ENCODE measurements around the gene FMO3. TPM values are rescaled to one million over a fixed set of nuclear protein-coding genes. Genes with fewer than 3 reads are reported as not detected.

The FMO3 gene
- total RNA-seq, 2 experiments from 2014 or later, result not detected

DNA sequence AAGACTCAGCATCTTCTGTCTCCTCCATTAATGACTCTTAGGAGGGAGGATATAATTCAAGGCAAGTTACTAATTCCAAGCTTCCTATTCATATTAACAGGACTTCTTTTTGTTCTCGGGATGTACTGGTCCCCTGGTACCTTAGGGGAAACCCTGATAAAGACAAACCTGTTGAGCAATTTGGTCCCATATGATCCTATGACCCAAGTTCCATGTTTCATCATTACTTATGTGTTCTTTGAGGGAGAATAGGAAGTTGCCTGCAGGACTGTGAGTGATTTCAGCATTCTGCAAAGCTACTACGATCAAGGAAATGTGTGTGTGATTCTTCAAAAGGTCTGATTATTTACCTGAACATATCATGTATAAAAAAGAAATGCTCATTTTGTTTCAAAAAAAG lies 5.8 kb upstream of the FMO3 start:
- Histone ChIP-seq H3K36me3 (ENCODE audit: insufficient read depth, low read length) (no peaks in the 10 kb centered on the region), H3K9me3 (ENCODE audit: low read length) (no peaks in the 10 kb centered on the region), H3K27ac (ENCODE audit: low read depth, low read length, poor library complexity, severe bottlenecking) (no peak overlapping the region), H3K4me1 (ENCODE audit: insufficient read depth, low read length, poor library complexity, severe bottlenecking) (no peaks in the 10 kb centered on the region), H2AFZ (ENCODE audit: low read length) (no peak overlapping the region), H3K79me2 (ENCODE audit: insufficient read depth, low read depth, low read length) (no peaks in the 10 kb centered on the region), H3K4me3 (ENCODE audit: low read depth, low read length, poor library complexity, severe bottlenecking) (no peak overlapping the region), H3K4me2 (ENCODE audit: low read length) (no peak overlapping the region), H3K9me2 (ENCODE audit: insufficient read depth, low read length) (no peaks in the 10 kb centered on the region), H4K20me1 (ENCODE audit: insufficient read depth, low read length) (no peaks in the 10 kb centered on the region)
- ChIA-PET POLR2A (interaction anchor here (1.2 kb wide), 1 partner anchor 313 kb away, joined by 3 read pairs; no protein-coding TSS in a partner anchor), CTCF (ENCODE audit: unreplicated experiment) (interaction anchor here (0.9 to 1.2 kb wide), 2 partner anchors 142 to 228 kb away, joined by 3 to 4 read pairs; no protein-coding TSS in a partner anchor)
- intact Hi-C loops (cut with micrococcal nuclease; ENCODE audit: unreplicated experiment), result loop anchor here (5.0 kb wide), 1 partner anchor 142 kb away; no protein-coding TSS in a partner anchor
- TF ChIP-seq, protein P1, sequence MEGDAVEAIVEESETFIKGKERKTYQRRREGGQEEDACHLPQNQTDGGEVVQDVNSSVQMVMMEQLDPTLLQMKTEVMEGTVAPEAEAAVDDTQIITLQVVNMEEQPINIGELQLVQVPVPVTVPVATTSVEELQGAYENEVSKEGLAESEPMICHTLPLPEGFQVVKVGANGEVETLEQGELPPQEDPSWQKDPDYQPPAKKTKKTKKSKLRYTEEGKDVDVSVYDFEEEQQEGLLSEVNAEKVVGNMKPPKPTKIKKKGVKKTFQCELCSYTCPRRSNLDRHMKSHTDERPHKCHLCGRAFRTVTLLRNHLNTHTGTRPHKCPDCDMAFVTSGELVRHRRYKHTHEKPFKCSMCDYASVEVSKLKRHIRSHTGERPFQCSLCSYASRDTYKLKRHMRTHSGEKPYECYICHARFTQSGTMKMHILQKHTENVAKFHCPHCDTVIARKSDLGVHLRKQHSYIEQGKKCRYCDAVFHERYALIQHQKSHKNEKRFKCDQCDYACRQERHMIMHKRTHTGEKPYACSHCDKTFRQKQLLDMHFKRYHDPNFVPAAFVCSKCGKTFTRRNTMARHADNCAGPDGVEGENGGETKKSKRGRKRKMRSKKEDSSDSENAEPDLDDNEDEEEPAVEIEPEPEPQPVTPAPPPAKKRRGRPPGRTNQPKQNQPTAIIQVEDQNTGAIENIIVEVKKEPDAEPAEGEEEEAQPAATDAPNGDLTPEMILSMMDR (conservative IDR thresholded peaks at IDR 0.05; ENCODE audit: low read length), result no peak
- BruUV-seq (replicated peaks), result no TSS peak
- DNase-seq (ENCODE audit: low spot score), result no peak

DNA sequence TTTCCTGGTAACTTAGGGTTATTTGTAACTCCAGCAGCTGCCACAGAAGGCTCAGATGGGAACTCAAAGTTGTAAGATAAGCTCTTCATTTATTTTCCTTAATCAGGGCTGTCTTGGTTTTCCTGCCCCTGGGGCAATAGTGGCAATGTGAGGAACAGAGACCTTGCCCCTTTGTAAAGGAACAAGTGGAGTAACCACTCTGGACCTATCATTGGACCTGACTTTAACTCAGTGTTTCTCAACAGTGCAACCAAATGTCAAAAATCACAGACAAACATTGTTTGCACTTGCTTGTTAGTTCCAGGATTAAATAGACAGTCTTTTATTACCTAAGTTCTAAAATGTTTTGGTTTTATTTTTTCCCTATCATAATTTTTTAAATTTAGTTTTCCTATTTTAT lies 2.8 kb upstream of the FMO3 start:
- no peak overlapping the region for H3K27ac ChIP-seq (ENCODE audit: low read depth, low read length, poor library complexity, severe bottlenecking)
- H3K79me2 ChIP-seq (ENCODE audit: insufficient read depth, low read depth, low read length), result no peaks in the 10 kb centered on the region
- H4K20me1 ChIP-seq (ENCODE audit: insufficient read depth, low read length), result no peaks in the 10 kb centered on the region
- BruUV-seq (replicated peaks), result no TSS peak
- no peaks in the 10 kb centered on the region for H3K36me3 ChIP-seq (ENCODE audit: insufficient read depth, low read length)
- TF ChIP-seq, protein P1 (conservative IDR thresholded peaks at IDR 0.05; ENCODE audit: low read length), result no peak
- no peak for TF ChIP-seq EZH2phosphoT487 (IDR thresholded peaks at IDR 0.05; ENCODE audit: borderline replicate concordance, low read depth, low read length)
- CTCF ChIA-PET (ENCODE audit: unreplicated experiment), result no interaction called here
- H2AFZ ChIP-seq (ENCODE audit: low read length), result no peak overlapping the region
- no peaks in the 10 kb centered on the region for H3K9me2 ChIP-seq (ENCODE audit: insufficient read depth, low read length)
- H3K4me3 ChIP-seq (ENCODE audit: low read depth, low read length, poor library complexity, severe bottlenecking), result no peak overlapping the region
- DNase-seq (ENCODE audit: low spot score), result no peak
- intact Hi-C loops (cut with micrococcal nuclease; ENCODE audit: unreplicated experiment), result no loop called here
- no peaks in the 10 kb centered on the region for H3K9me3 ChIP-seq (ENCODE audit: low read length)
- no peak overlapping the region for H3K4me2 ChIP-seq (ENCODE audit: low read length)
- no peaks in the 10 kb centered on the region for H3K4me1 ChIP-seq (ENCODE audit: insufficient read depth, low read length, poor library complexity, severe bottlenecking)
- POLR2A ChIA-PET, result interaction anchor here (0.6 to 0.7 kb wide), 2 partner anchors 82 to 1023 kb away, joined by 3 to 4 read pairs; no protein-coding TSS in a partner anchor

DNA sequence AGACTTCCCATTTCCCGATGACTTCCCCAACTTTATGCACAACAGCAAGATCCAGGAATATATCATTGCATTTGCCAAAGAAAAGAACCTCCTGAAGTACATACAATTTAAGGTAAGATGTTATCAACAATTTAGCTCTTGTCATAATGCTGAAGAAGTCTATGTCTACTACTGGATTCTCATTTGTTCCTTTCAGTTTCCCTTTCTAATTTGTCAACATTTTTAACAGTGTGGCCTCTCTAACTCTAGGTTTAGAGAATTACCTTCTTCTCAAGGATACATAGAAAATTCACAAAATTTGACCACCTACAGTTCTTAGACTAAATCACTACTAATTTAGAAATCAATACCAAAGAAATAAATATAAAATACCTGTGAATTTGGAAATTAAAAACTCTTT lies 13.2 kb downstream of the FMO3 start:
- Histone ChIP-seq H3K4me2 (ENCODE audit: low read length) (no peak overlapping the region), H2AFZ (ENCODE audit: low read length) (no peak overlapping the region), H3K9me3 (ENCODE audit: low read length) (no peaks in the 10 kb centered on the region), H3K4me3 (ENCODE audit: low read depth, low read length, poor library complexity, severe bottlenecking) (no peak overlapping the region), H3K27ac (ENCODE audit: low read depth, low read length, poor library complexity, severe bottlenecking) (no peak overlapping the region), H3K4me1 (ENCODE audit: insufficient read depth, low read length, poor library complexity, severe bottlenecking) (no peaks in the 10 kb centered on the region), H4K20me1 (ENCODE audit: insufficient read depth, low read length) (no peaks in the 10 kb centered on the region), H3K9me2 (ENCODE audit: insufficient read depth, low read length) (no peaks in the 10 kb centered on the region), H3K36me3 (ENCODE audit: insufficient read depth, low read length) (no peaks in the 10 kb centered on the region), H3K79me2 (ENCODE audit: insufficient read depth, low read depth, low read length) (no peaks in the 10 kb centered on the region)
- no TSS peak for BruUV-seq (replicated peaks)
- ChIA-PET POLR2A (interaction anchor here (0.6 kb wide), 2 partner anchors 27 to 80 kb away, joined by 3 read pairs; no protein-coding TSS in a partner anchor), CTCF (ENCODE audit: unreplicated experiment) (no interaction called here)
- DNase-seq (ENCODE audit: low spot score), result no peak
- intact Hi-C loops (cut with micrococcal nuclease; ENCODE audit: unreplicated experiment), result no loop called here
- TF ChIP-seq, protein P1 (conservative IDR thresholded peaks at IDR 0.05; ENCODE audit: low read length), result no peak
- TF ChIP-seq EZH2phosphoT487 (IDR thresholded peaks at IDR 0.05; ENCODE audit: borderline replicate concordance, low read depth, low read length), result no peak
